Glomerular visceral epithelial cell (primary cell): ENCODE data around the gene ZMPSTE24.
"Not testable (repeated sequence)": the region's sequence is repeated elsewhere in the genome, so short reads cannot be mapped to it uniquely, and the experiment has no call there.

Experiments
- DNase-seq: peaks from one replicate; pipeline ENCODE4 v3.0.0-alpha.2; 2016; ENCODE audit errors: extremely low spot score

The ZMPSTE24 gene

GRCh38 chr1:40257688-40258444 lies at the start of gene ZMPSTE24:
Gene ZMPSTE24, plus strand, starts transcription at chr1:40258236. Its CDS starts 36 bp downstream, at chr1:40258272.
- peak; percentile 98 for DNase-seq

DNA sequence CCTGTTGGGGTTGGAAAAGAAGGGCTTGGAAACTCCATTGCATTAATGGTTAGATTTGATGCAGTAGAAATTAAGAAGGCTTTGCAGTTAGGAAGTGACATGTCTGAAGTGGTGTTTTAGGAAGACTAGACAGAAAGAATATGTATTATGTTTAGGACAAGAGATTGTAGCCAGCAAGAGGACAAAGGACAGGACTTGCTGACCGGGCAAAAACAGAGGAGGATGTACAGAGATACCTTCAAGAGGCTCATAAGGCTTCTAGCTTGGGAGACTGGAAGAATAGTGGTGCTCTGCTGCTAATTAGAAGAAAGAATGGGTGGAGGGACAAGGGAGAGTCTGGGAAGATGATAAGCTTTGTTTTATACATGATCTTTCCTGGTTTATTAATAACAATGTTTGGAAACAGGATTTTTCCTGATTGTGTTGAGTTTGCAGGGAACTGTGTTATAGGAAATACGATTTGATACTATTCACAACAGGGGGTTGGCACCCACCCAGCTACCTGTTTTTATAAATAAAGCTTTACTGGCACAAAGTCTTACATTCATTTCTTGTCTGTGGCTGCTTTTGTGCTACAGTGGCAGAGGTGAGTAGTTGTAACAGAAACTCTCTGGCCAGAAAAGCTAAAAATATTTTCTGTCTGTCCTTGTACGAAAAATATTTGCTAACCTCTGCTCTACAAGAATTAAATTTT lies 47.4 kb upstream of the ZMPSTE24 start:
- no peak for DNase-seq

DNA sequence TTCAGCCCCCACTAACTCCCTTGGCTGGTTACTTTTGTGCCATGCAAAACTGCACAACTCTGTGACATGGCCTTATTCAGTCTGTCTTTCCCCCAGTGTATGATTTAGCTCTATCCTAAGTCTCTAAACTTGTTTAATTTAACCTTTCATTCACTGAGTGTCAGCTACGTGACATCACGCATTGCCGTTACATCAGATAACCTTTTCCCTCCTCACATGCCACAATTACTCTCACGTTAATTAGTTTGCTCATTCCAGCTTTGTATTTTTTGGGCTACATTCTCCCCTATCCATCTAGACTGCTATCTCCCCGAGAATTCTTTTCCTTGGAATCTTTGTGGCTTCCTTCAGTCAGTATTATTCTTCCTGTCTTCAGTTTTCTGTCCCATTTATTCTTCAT lies 39.7 kb upstream of the ZMPSTE24 start:
- DNase-seq, result no peak

GRCh38 chr1:40221471-40221905 lies 36.5 kb upstream of the ZMPSTE24 start:
- not testable (repeated sequence) for DNase-seq

- no peak for DNase-seq
These were observed 35.9 kb upstream of the ZMPSTE24 start for GRCh38 chr1:40221977-40222772.

DNA sequence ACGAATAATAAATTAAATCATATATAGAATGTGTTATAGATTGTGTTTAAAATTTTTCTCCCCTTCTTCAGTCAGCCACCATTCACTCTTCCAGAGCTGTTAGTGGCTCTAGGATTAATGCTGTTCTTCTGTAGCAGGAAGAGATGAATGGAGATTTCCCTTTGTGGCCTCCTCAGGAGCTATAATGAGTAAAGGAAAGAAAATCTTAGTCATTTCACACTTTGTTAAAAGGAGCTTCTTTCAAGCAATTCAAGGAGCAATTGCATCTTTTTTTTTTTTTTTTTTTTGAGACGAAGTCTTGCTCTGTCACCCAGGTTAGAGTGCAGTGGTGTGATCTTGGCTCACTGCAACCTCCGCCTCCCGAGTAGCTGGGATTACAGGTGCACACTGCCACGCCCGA lies 34.0 kb upstream of the ZMPSTE24 start:
- DNase-seq, result no peak

GRCh38 chr1:40226192-40226591 lies 31.8 kb upstream of the ZMPSTE24 start:
- DNase-seq, result no peak

DNA sequence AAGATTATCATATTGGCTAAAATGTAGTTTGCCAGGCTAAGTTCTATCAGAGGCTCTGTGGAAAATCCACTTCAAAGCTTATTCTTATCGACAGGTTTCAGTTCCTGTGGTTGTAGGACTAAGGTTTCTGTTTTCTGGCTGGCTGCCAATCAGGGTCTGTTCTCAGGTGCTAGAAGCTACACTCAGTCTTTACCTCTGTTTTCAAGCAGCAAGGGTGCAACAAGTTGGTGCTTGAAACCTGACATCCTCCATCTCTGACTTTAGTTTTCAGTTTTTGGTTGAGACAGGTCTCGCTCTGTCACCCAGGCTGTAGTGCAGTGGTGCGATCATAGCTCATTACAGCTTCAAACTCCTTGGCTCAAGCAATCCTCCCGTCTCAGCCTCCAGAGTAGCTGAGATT lies 25.6 kb upstream of the ZMPSTE24 start:
- no peak for DNase-seq

DNA sequence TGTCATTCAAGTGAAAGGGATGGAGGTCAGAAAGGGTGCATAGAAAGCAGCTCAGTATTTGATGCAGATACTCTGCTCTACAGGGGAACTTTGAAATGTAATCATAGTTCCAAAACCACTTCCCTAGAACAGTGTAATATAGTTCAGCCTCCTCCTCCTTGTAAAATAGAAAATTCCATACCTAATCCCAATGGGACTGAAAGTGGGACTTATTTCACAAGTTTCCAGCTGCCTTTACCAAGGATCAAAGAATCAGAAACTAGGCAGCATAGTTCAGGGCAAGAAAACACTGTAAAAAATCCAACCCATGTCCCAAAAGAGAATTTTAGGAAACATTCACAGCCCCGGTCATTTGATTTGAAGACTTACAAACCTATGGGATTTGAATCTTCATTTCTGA lies 18.4 kb upstream of the ZMPSTE24 start:
- no peak for DNase-seq

GRCh38 chr1:40240390-40240789 lies 17.6 kb upstream of the ZMPSTE24 start:
- DNase-seq, result no peak

GRCh38 chr1:40241362-40241761 lies 16.7 kb upstream of the ZMPSTE24 start:
- no peak for DNase-seq

GRCh38 chr1:40243351-40243750 lies 14.7 kb upstream of the ZMPSTE24 start:
- no peak for DNase-seq

DNA sequence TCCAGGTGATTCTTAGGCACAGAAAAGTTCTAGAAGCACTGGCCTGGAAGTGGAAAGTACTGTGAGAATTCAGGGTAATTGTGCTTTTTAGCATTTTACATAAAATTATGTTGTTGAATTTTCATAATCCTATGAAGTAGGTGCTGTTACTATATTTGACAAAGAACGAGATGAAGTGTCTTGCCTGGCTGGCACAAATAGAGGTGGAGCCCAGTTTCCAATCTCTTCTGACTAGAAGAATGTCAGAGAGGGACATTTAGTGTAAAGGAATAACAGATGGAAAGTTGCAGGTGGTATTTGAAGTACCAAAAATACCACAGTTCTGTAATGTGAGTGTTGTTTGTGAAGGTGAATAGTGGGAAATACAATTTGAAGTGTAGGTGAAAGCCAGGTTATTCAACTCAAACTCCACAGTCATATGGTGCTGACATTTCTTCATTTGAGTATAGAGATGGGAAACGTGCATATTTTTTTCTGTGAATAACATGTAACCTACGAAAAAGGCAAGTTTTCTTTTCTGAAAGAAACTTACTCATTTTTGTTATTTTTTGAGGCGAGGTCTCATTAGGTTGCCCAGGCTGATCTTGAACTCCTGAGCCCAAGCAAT lies 13.8 kb upstream of the ZMPSTE24 start:
- no peak for DNase-seq

- no peak for DNase-seq
These were observed 12.3 kb upstream of the ZMPSTE24 start for GRCh38 chr1:40245686-40246085.

DNA sequence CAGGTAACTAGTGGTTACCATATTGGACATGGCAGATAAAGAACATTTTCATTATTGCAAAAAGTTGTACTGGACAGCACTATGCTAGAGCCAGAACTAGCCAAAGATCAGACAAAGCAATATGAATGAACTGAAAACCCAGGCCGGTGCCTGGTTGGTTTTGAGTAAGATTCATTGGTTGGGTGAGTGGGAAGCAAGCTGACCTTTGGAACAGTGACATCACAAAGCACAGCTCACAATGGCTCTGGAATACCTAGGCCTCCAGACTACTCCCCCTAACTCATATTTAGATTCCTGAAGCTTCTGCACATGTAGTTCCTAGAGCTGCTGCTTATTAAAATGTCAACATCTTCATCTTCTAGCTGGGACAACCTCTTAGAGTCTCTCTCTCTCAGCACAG lies 10.4 kb upstream of the ZMPSTE24 start, which contains the start of gene TMCO2:
TSS of gene TMCO2 (plus strand) at position 283 of the 400 bp plus-strand sequence. CDS start at position 340, 57 bp downstream.
- DNase-seq, result no peak

DNA sequence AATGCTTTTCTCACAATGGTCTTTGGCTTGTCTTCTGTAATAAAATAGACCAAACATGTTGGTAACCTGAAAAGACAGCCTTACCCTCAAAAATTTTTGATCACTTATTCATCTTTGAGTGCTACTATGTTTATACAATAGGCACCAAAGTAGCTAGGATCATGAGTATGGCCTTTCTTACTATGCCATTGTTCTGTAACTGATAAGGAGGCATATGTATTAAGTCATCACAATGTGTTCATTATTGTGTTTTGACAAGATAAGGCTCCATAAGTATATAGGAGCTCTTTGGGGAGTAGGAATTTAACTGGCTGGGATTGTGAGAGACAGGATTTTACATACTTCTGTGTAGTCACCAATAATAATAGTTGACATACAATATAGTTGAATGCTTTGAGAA lies 9.6 kb upstream of the ZMPSTE24 start:
- no peak for DNase-seq

DNA sequence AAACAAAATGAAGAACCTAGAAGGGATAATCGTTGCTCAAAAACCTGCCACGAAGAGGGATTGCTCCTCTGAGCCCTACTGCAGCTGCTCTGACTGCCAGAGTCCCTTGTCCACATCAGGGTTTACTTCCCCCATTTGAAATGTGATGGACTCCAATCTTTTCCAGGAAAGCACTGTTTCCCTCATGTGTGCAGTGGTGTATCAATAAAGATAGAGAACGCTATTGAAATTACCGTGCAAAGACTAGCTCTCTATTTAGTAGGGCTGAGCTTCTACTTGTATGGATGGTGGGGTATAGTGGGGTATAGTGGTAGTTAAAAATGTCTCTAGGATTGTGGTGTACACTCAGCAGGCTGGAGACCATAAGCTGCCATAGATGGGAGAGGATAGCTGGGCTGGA lies 6.6 kb upstream of the ZMPSTE24 start:
- DNase-seq, result no peak

GRCh38 chr1:40252601-40253000 lies 5.4 kb upstream of the ZMPSTE24 start:
- DNase-seq, result no peak

DNA sequence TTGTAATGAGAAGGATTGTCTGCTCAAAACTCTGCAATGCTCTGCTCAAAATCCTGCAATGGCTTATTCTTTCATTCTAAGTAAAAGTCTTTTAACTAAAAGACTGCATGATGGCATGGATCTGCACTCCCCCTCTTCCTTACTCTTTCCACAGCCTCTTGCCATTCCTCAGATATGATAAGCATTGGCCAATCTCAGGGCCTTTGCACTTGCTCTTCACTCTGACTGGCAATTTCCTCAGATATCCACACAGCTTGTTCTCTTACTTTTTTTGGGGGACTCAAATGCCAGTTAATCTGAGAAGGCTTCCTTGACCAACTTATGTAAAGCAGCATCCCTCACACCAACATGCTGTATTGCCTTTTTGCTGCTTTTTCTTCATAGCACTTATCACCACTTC lies 2.8 kb upstream of the ZMPSTE24 start:
- DNase-seq, result no peak

DNA sequence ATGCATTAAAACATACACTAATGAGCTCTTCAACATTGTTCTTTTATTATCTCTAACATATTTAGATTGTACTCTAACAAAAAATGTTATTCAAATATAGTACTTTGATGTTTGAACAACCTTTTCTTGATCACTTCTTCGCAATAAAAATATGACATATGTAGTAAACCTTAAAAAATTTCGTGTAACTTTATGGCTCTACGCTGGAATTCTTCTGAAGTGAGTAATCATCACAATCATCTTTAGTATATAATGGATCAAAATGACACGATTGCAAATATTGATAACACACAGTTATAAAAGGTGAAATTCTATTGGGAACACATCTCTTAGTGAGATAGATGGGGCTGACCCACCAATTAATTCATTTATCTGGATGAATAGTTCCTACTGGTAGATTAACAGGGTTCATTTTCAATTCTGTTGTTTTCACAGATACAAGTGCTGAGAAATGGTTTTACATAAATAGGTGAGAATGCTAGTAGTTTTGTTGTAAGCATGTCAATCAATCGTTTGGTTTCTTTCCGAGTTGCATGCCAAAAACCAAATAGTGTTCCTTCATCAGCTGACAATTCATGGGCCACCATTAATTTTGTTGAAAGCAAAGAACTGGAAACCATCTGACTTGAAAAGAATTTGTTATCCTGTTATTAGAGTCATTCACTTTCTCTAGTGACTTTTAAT lies 1.5 kb upstream of the ZMPSTE24 start:
- no peak for DNase-seq

DNA sequence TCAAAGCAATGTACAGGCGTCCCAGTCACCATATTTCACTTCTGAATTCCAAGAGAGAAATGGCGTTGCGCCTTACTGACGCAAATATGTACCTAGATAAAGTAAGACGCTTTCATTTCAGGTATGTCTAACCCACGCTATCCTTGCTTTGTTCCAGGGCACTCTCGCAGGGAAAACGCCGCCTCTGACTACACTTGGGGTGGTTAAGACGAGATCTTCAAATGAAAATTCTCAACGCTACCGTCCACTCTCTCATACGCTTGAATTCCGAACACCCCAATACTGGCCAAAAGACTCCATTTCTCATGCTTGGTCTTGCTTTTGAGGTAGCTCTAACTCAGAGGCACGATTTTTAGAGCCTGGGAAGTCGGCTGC lies 736 bp upstream of the ZMPSTE24 start:
- DNase-seq, result no peak

DNA sequence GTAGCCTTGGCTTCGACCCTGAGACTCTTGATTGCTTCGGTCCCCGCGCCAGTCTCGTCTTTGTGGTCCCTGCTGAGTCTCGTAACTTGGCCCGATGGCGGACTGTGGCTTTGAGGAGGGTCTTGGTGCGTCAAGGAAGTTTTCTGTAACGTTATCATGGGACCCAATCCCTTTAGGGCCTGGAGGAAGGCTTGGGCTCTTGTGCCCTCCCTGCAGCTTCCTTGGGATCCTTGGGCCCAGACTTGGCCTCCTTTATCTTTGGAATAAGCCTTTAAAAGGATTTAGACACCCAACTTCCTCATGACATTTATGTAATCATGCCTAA lies 371 bp downstream of the ZMPSTE24 start:
- peak; percentile 21 for DNase-seq
